CD4-positive, alpha-beta T cell (primary cell): ENCODE measurements around the gene IL9R. TPM values are rescaled to one million over a fixed set of nuclear protein-coding genes. Genes with fewer than 3 reads are reported as not detected.

Experiments used
- total RNA-seq, 174 experiments: library from RNA in 2 of 174; stranded (reverse) in 2 of 174; gene quantifications; one replicate each; pipeline ENCODE4 v1.2.3 and lab custom pipeline; 2021 to 2026

Gene IL9R
- total RNA-seq, 2 experiments from 2014 or later: 0.69 to 1.1 TPM

Other genes with a start within 250 kb of the IL9R start
- 10 to 100 TPM; 17.0 to 17.4 TPM for gene VAMP7, start 116.4 kb upstream of the IL9R start, total RNA-seq